WERI-Rb-1 (cell line): ENCODE data around the gene NAV2.

Experiments used
- DNase-seq: peaks from one replicate; pipeline ENCODE4 v3.0.0-alpha.2; 2020
- H3K27ac ChIP-seq: fragments of 250-450 bp; sonication (Bioruptor Pico); 2 replicates; pipeline ENCODE4 v1.5.1; 2020; ENCODE audit warnings: mild to moderate bottlenecking, moderate library complexity
- H3K27me3 ChIP-seq: fragments of 250-450 bp; sonication (Bioruptor Pico); 2 replicates; pipeline ENCODE4 v1.5.1; 2021; ENCODE audit warnings: mild to moderate bottlenecking, low read depth, moderate library complexity; ENCODE audit not compliant: insufficient read depth, severe bottlenecking
- H3K36me3 ChIP-seq: fragments of 250-450 bp; sonication (Bioruptor Pico); 2 replicates; pipeline ENCODE4 v1.5.1; 2020; ENCODE audit warnings: mild to moderate bottlenecking, moderate library complexity
- H3K4me3 ChIP-seq: 2 replicates; pipeline ENCODE4 v1.5.1; 2011; ENCODE audit warnings: low read depth, mild to moderate bottlenecking, control low read depth, low read length
- H3K9me3 ChIP-seq: fragments of 250-450 bp; sonication (Bioruptor Pico); 2 replicates; pipeline ENCODE4 v1.5.1; 2021; ENCODE audit warnings: mild to moderate bottlenecking, moderate library complexity; ENCODE audit not compliant: severe bottlenecking
- CTCF ChIP-seq: IDR thresholded peaks from 2 replicates; pipeline ENCODE4 v1.5.1; 2011; ENCODE audit warnings: low read depth, mild to moderate bottlenecking, control low read depth, inconsistent platforms, low read length

The NAV2 gene

DNA sequence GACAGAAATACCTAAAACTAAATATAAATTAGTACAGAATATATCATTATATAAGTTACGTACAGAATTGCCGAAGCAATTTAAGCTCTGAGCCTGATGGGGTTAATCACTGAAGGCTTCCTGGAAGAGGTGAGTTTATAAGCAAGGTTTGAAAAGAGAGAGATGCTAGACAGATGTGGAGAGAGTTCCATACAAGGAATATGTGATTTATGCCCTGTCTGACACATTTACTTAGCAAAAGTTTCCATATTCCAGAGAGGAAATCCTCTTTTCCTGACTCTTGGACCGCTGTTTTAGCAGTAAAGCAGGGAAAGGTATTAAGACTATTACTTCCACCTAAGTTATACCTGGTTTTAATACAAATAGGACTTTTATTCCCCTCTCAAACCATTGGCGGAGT is 382.6 kb downstream of the NAV2 start:
- peaks cover 94% of the 10 kb centered on the region for H3K36me3 ChIP-seq
- DNase-seq: no peak
- no peaks in the 10 kb centered on the region for H3K27me3 ChIP-seq
- H3K9me3 ChIP-seq: no peaks in the 10 kb centered on the region
- H3K27ac ChIP-seq: no peak overlapping the region
- no peak overlapping the region for H3K4me3 ChIP-seq
- no peak for TF ChIP-seq CTCF

DNA sequence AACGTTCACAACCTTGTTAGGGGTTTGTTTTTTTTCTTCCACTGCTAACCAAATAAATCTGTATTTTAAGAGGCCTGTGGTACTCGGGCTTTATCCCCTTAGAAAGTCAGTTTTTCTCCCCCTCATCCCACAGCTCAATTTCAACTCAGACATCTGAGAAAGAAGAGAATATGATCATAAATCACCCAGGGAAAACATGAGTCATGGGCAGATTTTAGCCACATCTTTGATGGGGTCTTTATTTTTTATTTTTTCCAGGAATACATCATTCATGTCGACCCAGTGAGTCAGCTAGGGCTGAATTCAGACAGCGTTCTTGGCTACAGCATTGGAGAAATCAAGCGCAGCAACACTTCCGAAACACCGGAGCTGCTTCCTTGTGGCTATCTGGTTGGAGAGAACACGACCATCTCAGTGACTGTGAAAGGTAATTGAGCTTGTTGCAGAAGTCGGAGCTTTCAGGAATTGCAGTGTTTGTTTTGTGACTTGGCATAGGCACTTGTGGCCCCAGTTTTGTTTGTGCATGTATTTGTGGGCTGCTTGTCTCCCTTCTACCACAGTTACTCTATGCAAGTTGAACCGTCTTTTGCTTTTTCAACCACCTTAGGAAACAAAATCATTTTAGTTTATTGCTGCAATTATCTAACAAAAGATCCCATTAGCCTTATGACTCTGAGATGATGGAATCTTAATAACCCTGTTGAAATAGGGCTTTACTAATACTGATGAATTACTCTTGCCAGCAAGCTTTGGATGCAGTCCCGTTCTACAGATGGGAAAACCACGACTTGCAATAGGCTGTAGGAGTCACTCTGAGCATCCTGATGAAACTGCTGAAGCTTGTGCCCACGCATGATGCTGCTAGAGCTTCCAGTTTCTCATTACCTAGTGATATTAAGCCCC is 384.9 kb downstream of the NAV2 start:
- no peak for TF ChIP-seq CTCF
- H3K4me3 ChIP-seq: no peak overlapping the region
- no peaks in the 10 kb centered on the region for H3K27me3 ChIP-seq
- H3K36me3 ChIP-seq: peaks cover 98% of the 10 kb centered on the region
- H3K9me3 ChIP-seq: no peaks in the 10 kb centered on the region
- no peak overlapping the region for H3K27ac ChIP-seq
- no peak for DNase-seq

- TF ChIP-seq CTCF: no peak
- H3K27me3 ChIP-seq: no peaks in the 10 kb centered on the region
- no peak overlapping the region for H3K27ac ChIP-seq
- DNase-seq: no peak
- no peaks in the 10 kb centered on the region for H3K9me3 ChIP-seq
- H3K36me3 ChIP-seq: peaks cover 100% of the 10 kb centered on the region
- H3K4me3 ChIP-seq: no peak overlapping the region
Measured at GRCh38 chr11:20099527-20099926, 386.9 kb downstream of the NAV2 start.

DNA sequence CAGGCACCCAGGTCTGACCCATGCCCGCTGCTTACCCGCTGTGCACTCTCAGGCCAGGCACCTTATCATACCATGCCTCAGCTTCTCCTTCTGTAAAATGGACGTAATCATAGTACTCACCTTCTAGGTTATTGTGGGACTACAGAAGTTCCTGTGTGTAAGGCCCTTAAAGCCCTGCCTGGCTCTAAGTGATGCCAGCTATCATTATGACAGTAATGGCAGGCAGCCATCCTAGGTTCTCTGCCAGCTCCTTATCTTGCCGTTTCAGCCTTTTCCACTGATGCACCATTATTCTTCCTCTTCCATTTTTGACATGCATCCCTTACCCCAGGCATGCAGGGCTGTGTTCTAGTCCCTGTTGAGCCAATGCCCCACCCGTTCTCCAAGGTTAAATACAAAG is 389.8 kb downstream of the NAV2 start:
- peaks cover 91% of the 10 kb centered on the region for H3K36me3 ChIP-seq

GRCh38 chr11:20103281-20103680 is 390.6 kb downstream of the NAV2 start:
- Histone ChIP-seq H3K9me3 (no peaks in the 10 kb centered on the region), H3K27me3 (no peaks in the 10 kb centered on the region), H3K27ac (no peak overlapping the region), H3K36me3 (peaks cover 91% of the 10 kb centered on the region), H3K4me3 (no peak overlapping the region)
- DNase-seq: no peak
- TF ChIP-seq CTCF: no peak

More for the DNA sequence above, 389.8 kb downstream of the NAV2 start:
- no peak for TF ChIP-seq CTCF
- Histone ChIP-seq H3K27ac (no peak overlapping the region), H3K27me3 (no peaks in the 10 kb centered on the region), H3K4me3 (no peak overlapping the region), H3K9me3 (no peaks in the 10 kb centered on the region)
- DNase-seq: no peak

DNA sequence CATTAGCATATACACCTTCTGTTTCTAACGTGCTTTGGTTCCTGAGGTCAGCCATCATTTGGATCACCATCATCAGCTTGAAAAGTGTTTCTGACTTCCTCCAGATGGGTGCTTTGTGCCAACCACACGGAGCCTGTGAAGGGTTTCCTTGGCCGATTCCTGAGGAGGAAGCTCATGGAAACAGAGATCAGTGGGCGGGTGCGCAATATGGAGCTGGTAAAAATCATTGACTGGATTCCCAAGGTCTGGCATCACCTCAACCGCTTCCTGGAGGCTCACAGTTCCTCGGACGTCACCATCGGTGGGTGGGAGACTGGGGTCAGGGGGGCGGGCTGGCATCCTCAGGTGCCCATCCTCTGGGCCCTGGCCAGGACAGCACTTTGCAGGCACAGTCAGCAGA is 392.8 kb downstream of the NAV2 start:
- no peak for TF ChIP-seq CTCF
- Histone ChIP-seq H3K4me3 (no peak overlapping the region), H3K27me3 (no peaks in the 10 kb centered on the region), H3K9me3 (no peaks in the 10 kb centered on the region), H3K27ac (no peak overlapping the region), H3K36me3 (peaks cover 90% of the 10 kb centered on the region)
- DNase-seq: no peak
